NCI-H1105 treated with DMSO at 0.1 percent for 48 hours (cell line): ENCODE data around the gene OSBP2.

Experiments
- DNase-seq: peaks from one replicate; lab custom pipeline; 2025; lab: John Stamatoyannopoulos, UW

OSBP2 gene

GRCh38 chr22:30882184-30882717 is 187.6 kb downstream of the OSBP2 start:
- DNase-seq, result no peak

GRCh38 chr22:30882974-30883533 is 188.4 kb downstream of the OSBP2 start:
- no peak for DNase-seq

GRCh38 chr22:30883586-30884145 is 189.0 kb downstream of the OSBP2 start:
- DNase-seq, result no peak

GRCh38 chr22:30884211-30885000 is 189.7 kb downstream of the OSBP2 start:
- DNase-seq, result no peak

GRCh38 chr22:30885001-30885366 is 190.3 kb downstream of the OSBP2 start:
- DNase-seq, result no peak

GRCh38 chr22:30885591-30885990 is 190.9 kb downstream of the OSBP2 start:
- no peak for DNase-seq

GRCh38 chr22:30887453-30887852 is 192.8 kb downstream of the OSBP2 start:
- no peak for DNase-seq

- DNase-seq, result no peak
These were observed 193.2 kb downstream of the OSBP2 start for GRCh38 chr22:30887861-30888260.

- DNase-seq, result no peak
These were observed 194.8 kb downstream of the OSBP2 start for GRCh38 chr22:30889268-30889995.

GRCh38 chr22:30889996-30890480 is 195.4 kb downstream of the OSBP2 start:
- DNase-seq, result no peak

GRCh38 chr22:30890686-30891442 is 196.2 kb downstream of the OSBP2 start:
- no peak for DNase-seq

- no peak for DNase-seq
These were observed 196.7 kb downstream of the OSBP2 start for GRCh38 chr22:30891443-30891755.

GRCh38 chr22:30891781-30892180 is 197.1 kb downstream of the OSBP2 start:
- no peak for DNase-seq

GRCh38 chr22:30892286-30892685 is 197.6 kb downstream of the OSBP2 start:
- DNase-seq, result no peak

GRCh38 chr22:30892731-30893221 is 198.1 kb downstream of the OSBP2 start:
- no peak for DNase-seq

- no peak for DNase-seq
These were observed 199.0 kb downstream of the OSBP2 start for GRCh38 chr22:30893434-30894370.

- DNase-seq, result no peak
These were observed 199.7 kb downstream of the OSBP2 start for GRCh38 chr22:30894371-30894740.

GRCh38 chr22:30902496-30903357 is 208.1 kb downstream of the OSBP2 start:
- no peak for DNase-seq

GRCh38 chr22:30903876-30904460 is 209.3 kb downstream of the OSBP2 start:
- no peak for DNase-seq
